OCI-M2 (cell line): ENCODE measurements around the gene ITGB3BP.
"Not testable (repeated sequence)": the region's sequence is repeated elsewhere in the genome, so short reads cannot be mapped to it uniquely, and the experiment has no call there.

Experiments
- DNase-seq: peaks from one replicate; lab custom pipeline; 2025; ENCODE audit not compliant: unreplicated experiment; lab: John Stamatoyannopoulos, UW

Gene ITGB3BP

GRCh38 chr1:63522891-63523728, at the start of gene ITGB3BP, which contains the start of gene EFCAB7:
Gene ITGB3BP, minus strand, starts transcription at chr1:63523225. Its CDS starts 92 bp downstream, at chr1:63523133.
Gene EFCAB7, plus strand, starts transcription at chr1:63523525. Its CDS starts 2,048 bp downstream, at chr1:63525573.
- peak; percentile 45 for DNase-seq

GRCh38 chr1:63572686-63573085, 49.7 kb upstream of the ITGB3BP start:
- DNase-seq, result not testable (repeated sequence)

GRCh38 chr1:63569640-63570316, 46.8 kb upstream of the ITGB3BP start:
- DNase-seq, result no peak

- no peak for DNase-seq
Observed at GRCh38 chr1:63569068-63569467, 46.0 kb upstream of the ITGB3BP start.

GRCh38 chr1:63563745-63564144, 40.7 kb upstream of the ITGB3BP start:
- no peak for DNase-seq

GRCh38 chr1:63559357-63559756, 36.3 kb upstream of the ITGB3BP start:
- DNase-seq, result no peak

- peak; percentile 13 for DNase-seq
Observed at GRCh38 chr1:63557365-63557987, 34.5 kb upstream of the ITGB3BP start.

GRCh38 chr1:63555480-63555879, 32.5 kb upstream of the ITGB3BP start:
- no peak for DNase-seq

- no peak for DNase-seq
Observed at GRCh38 chr1:63548877-63549276, 25.9 kb upstream of the ITGB3BP start.

- no peak for DNase-seq
Observed at GRCh38 chr1:63548303-63548702, 25.3 kb upstream of the ITGB3BP start.

GRCh38 chr1:63547621-63548294, 24.7 kb upstream of the ITGB3BP start:
- no peak for DNase-seq

GRCh38 chr1:63545780-63546179, 22.8 kb upstream of the ITGB3BP start:
- DNase-seq, result no peak

- DNase-seq, result no peak
Observed at GRCh38 chr1:63537940-63538339, 14.9 kb upstream of the ITGB3BP start.

GRCh38 chr1:63537006-63537405, 14.0 kb upstream of the ITGB3BP start:
- DNase-seq, result no peak

- DNase-seq, result no peak
Observed at GRCh38 chr1:63534406-63534805, 11.4 kb upstream of the ITGB3BP start.

- DNase-seq, result no peak
Observed at GRCh38 chr1:63533931-63534330, 10.9 kb upstream of the ITGB3BP start.

- DNase-seq, result no peak
Observed at GRCh38 chr1:63532727-63533126, 9.7 kb upstream of the ITGB3BP start.

- DNase-seq, result no peak
Observed at GRCh38 chr1:63524201-63524600, 1.2 kb upstream of the ITGB3BP start.

GRCh38 chr1:63523738-63524137, 713 bp upstream of the ITGB3BP start:
- no peak for DNase-seq

- DNase-seq, result no peak
Observed at GRCh38 chr1:63516629-63517028, 6.4 kb downstream of the ITGB3BP start.

GRCh38 chr1:63512584-63512983, 10.4 kb downstream of the ITGB3BP start:
- no peak for DNase-seq
